22Rv1 (cell line): ENCODE data around the gene CLDND2.

ENCODE experiments used
- CTCF ChIP-seq: fragments of 450-650 bp; IDR thresholded peaks from 2 replicates; pipeline ENCODE4 v1.5.1; 2017; ENCODE audit warnings: mild to moderate bottlenecking
- ZFX ChIP-seq: fragments of 450-650 bp; IDR thresholded peaks from 2 replicates; pipeline ENCODE4 v1.6.1; 2017; ENCODE audit warnings: antibody characterized with exemption, borderline replicate concordance

- TF ChIP-seq CTCF (no peak), ZFX (no peak)
These were observed 30.4 kb upstream of the CLDND2 start for GRCh38 chr19:51399231-51399630.
